Psoas muscle (tissue), 8 donors: ENCODE measurements around the gene RNF26. TPM values are rescaled to one million over a fixed set of nuclear protein-coding genes. Genes with fewer than 3 reads are reported as not detected.

Experiments used
- ATAC-seq, 4 donors: fragments of 200-7000 bp; cut with Tn5 transposase; one replicate each; pipeline ENCODE4 v1.9.1; 2020; ENCODE audit warnings: moderate library complexity in 3 of 4, mild to moderate bottlenecking in 2 of 4
- DNase-seq, 2 donors: peaks; one replicate each; pipeline ENCODE4 v3.0.0-alpha.2; 2020
- H3K27ac ChIP-seq: fragments of 200-600 bp; one replicate; pipeline ENCODE4 v1.8.0; 2022
- H3K27me3 ChIP-seq, 3 donors: fragments of 200-600 bp in 1 of 3; one replicate each; pipeline versions ENCODE4 v1.6.1 to v1.8.0; 2013 to 2022; ENCODE audit warnings: low read length in 2 of 3, mild to moderate bottlenecking in 2 of 3, moderate library complexity in 1 of 3; ENCODE audit not compliant: insufficient read depth in 3 of 3
- H3K36me3 ChIP-seq, 2 donors: fragments of 200-600 bp in 1 of 2; one replicate each; pipeline versions ENCODE4 v1.6.1 to v1.8.0; 2013 to 2022; ENCODE audit warnings: low read depth in 1 of 2, mild to moderate bottlenecking in 1 of 2, moderate library complexity in 1 of 2; ENCODE audit not compliant: insufficient read depth in 1 of 2
- H3K4me1 ChIP-seq: fragments of 200-600 bp; one replicate; pipeline ENCODE4 v1.8.0; 2022
- H3K4me3 ChIP-seq: fragments of 200-600 bp; one replicate; pipeline ENCODE4 v1.8.0; 2022; ENCODE audit warnings: mild to moderate bottlenecking
- H3K9me3 ChIP-seq: fragments of 200-600 bp; one replicate; pipeline ENCODE4 v1.8.0; 2022
- CTCF ChIP-seq: fragments of 200-600 bp; IDR thresholded peaks from one replicate; pipeline ENCODE4 v1.8.0; 2022; ENCODE audit warnings: antibody characterized with exemption
- whole genome bisulfite sequencing, 3 donors: extraction: QIAGEN DNeasy Blood & Tissue Kit; methylation state at CpG; one replicate each; pipeline versions ENCODE4 v1.1.6 to v1.1.7; 2013; 5-methylcytosine and 5-hydroxymethylcytosine counted together
- intact Hi-C, 2 donors: fragments of 100-400 bp; cut with DNase I; formaldehyde crosslinking; loops; one replicate each; pipeline versions ENCODE4 v1.11.0 to v1.14.2; 2022
- polyA plus RNA-seq, 3 donors: library from polyadenylated mRNA; stranded (reverse); fragments of 200-250 nt; gene quantifications; one replicate each; pipeline ENCODE4 v1.2.3, GENCODE V29; 2013
- total RNA-seq, 4 donors: library from RNA; stranded (reverse); fragmentation: NEBNext Ultra II Directional in 2 of 4; extraction: Animal tissue kit (Norgen Biotek cat#: 25700) in 2 of 4; gene quantifications; one replicate each; pipeline versions ENCODE4 v1.2.1 to v1.2.4, GENCODE V29; 2021 to 2023
- donor health status: healthy with polysubstance abuse.
- donor health status: DM: no; HTN: no; CAD: no; lungs with moderate emphysema.
- donor health status: Bipolar disorder and iron deficiency.
- donor health status: healthy.
- donor health status: DM: yes; HTN: yes; CAD: no.
- donor health status: DM: no; HTN: no; CAD: no.
- donor health status: DM: no; HTN: no; CAD: no.
- donor health status: DM: yes; HTN: yes; CAD: no.

The RNF26 gene
- total and polyA plus RNA-seq, 7 donors = 5.8 to 8.9 (median 7.3) TPM

GRCh38 chr11:119366690-119367620 is 32.6 kb downstream of the RNF26 start:
- DNase-seq = no peak
- Histone ChIP-seq H3K27me3 (no peaks in the 10 kb centered on the region), H3K4me3 (no peak overlapping the region), H3K9me3 (no peaks in the 10 kb centered on the region), H3K36me3 (peaks cover 0 to 6% of the 10 kb centered on the region in 2 donors), H3K27ac (peak overlapping the region; percentile 97), H3K4me1 (peaks cover 86% of the 10 kb centered on the region)
- no peak for TF ChIP-seq CTCF
- ATAC-seq = no peak
- WGBS, 3 donors = 30 to 50% (median 32%) methylated on average over 11 of the region's 11 CpGs
- intact Hi-C loops = no loop called here

GRCh38 chr11:119367661-119368120 is 33.4 kb downstream of the RNF26 start:
- Histone ChIP-seq H3K36me3 (peaks cover 0 to 6% of the 10 kb centered on the region in 2 donors), H3K27ac (peak overlapping the region; percentile 97), H3K4me3 (peak overlapping the region; percentile 11), H3K27me3 (no peaks in the 10 kb centered on the region), H3K9me3 (no peaks in the 10 kb centered on the region), H3K4me1 (peaks cover 85% of the 10 kb centered on the region)
- TF ChIP-seq CTCF = no peak
- peak in 3 of 4 donors; percentile 5 to 23 (median 8) for ATAC-seq
- intact Hi-C loops = no loop called here
- DNase-seq = peak in 1 of 2 donors; percentile 73
- WGBS, 3 donors = 24 to 34% (median 26%) methylated on average over 9 of the region's 9 CpGs

GRCh38 chr11:119368121-119369034 is 34.1 kb downstream of the RNF26 start:
- ATAC-seq = peak; percentile 29 to 54 (median 52)
- 21 to 29% (median 21%) methylated on average over 17 of the region's 17 CpGs for WGBS, 3 donors
- DNase-seq = peak; percentile 87 to 97
- no peak for TF ChIP-seq CTCF
- H3K27ac ChIP-seq = peak overlapping the region; percentile 97
- H3K4me1 ChIP-seq = peaks cover 86% of the 10 kb centered on the region
- H3K4me3 ChIP-seq = peak overlapping the region; percentile 11
- H3K9me3 ChIP-seq = no peaks in the 10 kb centered on the region
- H3K27me3 ChIP-seq = no peaks in the 10 kb centered on the region
- intact Hi-C loops = no loop called here
- H3K36me3 ChIP-seq = peaks cover 0 to 6% of the 10 kb centered on the region in 2 donors

DNA sequence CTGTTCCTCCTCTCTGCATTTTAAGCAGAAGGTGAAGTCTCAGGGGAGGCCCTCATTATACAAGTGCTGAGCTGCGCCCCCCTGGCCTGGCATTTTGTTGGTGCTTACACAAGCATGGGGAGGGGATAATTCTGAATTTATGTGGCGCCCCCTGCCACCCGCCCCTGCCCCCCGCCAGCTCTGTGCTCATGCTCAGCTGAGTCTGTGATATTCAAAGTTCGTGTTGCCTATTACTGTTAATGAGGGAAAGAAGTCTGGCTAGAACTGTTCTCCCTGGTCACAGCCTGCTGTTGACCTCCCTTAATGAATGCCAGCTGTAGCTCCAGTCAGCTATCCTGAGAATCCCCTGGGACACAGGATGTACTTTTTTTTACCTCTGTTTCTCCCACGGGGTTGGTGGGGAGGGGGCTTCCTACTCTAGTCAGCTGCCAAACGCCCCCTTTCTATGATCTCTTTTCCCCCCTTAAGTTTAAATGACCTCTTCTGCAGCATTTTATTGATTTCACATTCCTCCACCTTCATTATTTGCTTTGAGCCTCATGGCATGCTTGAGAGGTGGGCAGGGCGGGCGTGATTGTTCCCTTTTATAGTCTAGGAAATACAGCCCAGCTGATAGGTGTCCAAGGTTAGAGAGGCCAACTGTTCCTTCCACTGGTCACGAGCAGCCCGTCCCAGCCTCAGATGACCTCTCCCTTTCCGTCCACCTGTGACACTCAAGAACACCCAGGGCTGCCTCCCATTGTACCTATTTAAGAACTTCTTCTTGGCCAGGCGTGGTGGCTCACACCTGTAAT is 35.0 kb downstream of the RNF26 start:
- WGBS, 3 donors = 26 to 32% (median 28%) methylated on average over 13 of the region's 13 CpGs
- Histone ChIP-seq H3K9me3 (no peaks in the 10 kb centered on the region), H3K27ac (peak overlapping the region; percentile 97), H3K27me3 (no peaks in the 10 kb centered on the region), H3K4me3 (peak overlapping the region; percentile 11), H3K4me1 (peaks cover 94% of the 10 kb centered on the region), H3K36me3 (peaks cover 0 to 6% of the 10 kb centered on the region in 2 donors)
- no peak for DNase-seq
- intact Hi-C loops = no loop called here
- ATAC-seq = peak in 1 of 4 donors; percentile 9
- TF ChIP-seq CTCF = no peak
